Ishikawa (cell line): ENCODE data around the gene ZNF253.

ENCODE experiments used
- CEBPB ChIP-seq: IDR thresholded peaks from 2 replicates; pipeline ENCODE4 v1.6.1; 2012
- CREB1 ChIP-seq: IDR thresholded peaks from 2 replicates; pipeline ENCODE4 v1.6.1; 2012; ENCODE audit warnings: low read depth
- EGR1 ChIP-seq: IDR thresholded peaks from 2 replicates; pipeline ENCODE4 v1.6.1; 2012
- EP300 ChIP-seq: IDR thresholded peaks from 2 replicates; pipeline ENCODE4 v1.6.1; 2012; ENCODE audit warnings: borderline replicate concordance
- FOXM1 ChIP-seq: IDR thresholded peaks from 2 replicates; pipeline ENCODE4 v1.6.1; 2012; ENCODE audit warnings: low read depth, borderline replicate concordance
- NFIC ChIP-seq: IDR thresholded peaks from 2 replicates; pipeline ENCODE4 v1.6.1; 2012
- RAD21 ChIP-seq: IDR thresholded peaks from 2 replicates; pipeline ENCODE4 v1.6.1; 2012; ENCODE audit warnings: low read depth
- REST ChIP-seq: IDR thresholded peaks from 2 replicates; pipeline ENCODE4 v1.6.1; 2012; ENCODE audit warnings: low read depth, mild to moderate bottlenecking
- TAF1 ChIP-seq: IDR thresholded peaks from 2 replicates; pipeline ENCODE4 v1.6.1; 2012; ENCODE audit warnings: low read depth, mild to moderate bottlenecking
- TCF12 ChIP-seq: IDR thresholded peaks from 2 replicates; pipeline ENCODE4 v1.6.1; 2012; ENCODE audit warnings: low read depth
- TEAD4 ChIP-seq: IDR thresholded peaks from 2 replicates; pipeline ENCODE4 v1.6.1; 2012
- USF1 ChIP-seq: IDR thresholded peaks from 2 replicates; pipeline ENCODE4 v1.6.1; 2012
- YY1 ChIP-seq: IDR thresholded peaks from 2 replicates; pipeline ENCODE4 v1.6.1; 2012; ENCODE audit warnings: low read depth
- ZBTB7A ChIP-seq: IDR thresholded peaks from 2 replicates; pipeline ENCODE4 v1.6.1; 2012; ENCODE audit warnings: low read depth
- TF ChIP-seq, protein P1 (sequence below): IDR thresholded peaks from 2 replicates; pipeline ENCODE4 v1.6.1; 2012

ZNF253 gene

GRCh38 chr19:19877724-19878123 is 12.0 kb downstream of the ZNF253 start:
- no peak for TF ChIP-seq TEAD4
- no peak for TF ChIP-seq NFIC
- TF ChIP-seq FOXM1, result no peak
- TF ChIP-seq CREB1, result no peak
- TF ChIP-seq ZBTB7A, result no peak
- no peak for TF ChIP-seq REST
- TF ChIP-seq RAD21, result no peak

DNA sequence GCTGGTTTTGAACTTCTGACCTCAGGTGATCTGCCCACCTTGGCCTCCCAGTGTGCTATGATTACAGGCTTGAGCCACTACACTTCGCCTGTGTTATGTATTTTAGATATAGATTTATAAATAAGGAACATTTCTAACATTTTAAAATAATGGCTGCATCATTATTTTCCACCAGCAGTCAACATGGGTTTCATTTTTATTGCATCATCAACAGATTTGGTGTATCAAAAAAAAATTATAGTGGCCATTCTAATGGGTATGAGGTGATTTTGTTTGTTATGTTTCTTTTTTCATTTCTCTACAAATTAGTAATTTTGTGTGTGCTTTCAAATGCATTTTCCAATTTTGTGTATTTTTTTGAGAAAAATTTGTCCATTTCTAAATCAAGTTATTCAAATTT is 18.9 kb downstream of the ZNF253 start:
- no peak for TF ChIP-seq EP300
- no peak for TF ChIP-seq CEBPB
- no peak for TF ChIP-seq TAF1
- no peak for TF ChIP-seq USF1

GRCh38 chr19:19900139-19900728 is 34.6 kb downstream of the ZNF253 start:
- TF ChIP-seq FOXM1, result no peak
- TF ChIP-seq RAD21, result no peak
- no peak for TF ChIP-seq TEAD4
- no peak for TF ChIP-seq EGR1

- TF ChIP-seq TAF1 (no peak), RAD21 (no peak), FOXM1 (no peak), CREB1 (no peak), ZBTB7A (no peak), TEAD4 (no peak)
- TF ChIP-seq, protein P1, sequence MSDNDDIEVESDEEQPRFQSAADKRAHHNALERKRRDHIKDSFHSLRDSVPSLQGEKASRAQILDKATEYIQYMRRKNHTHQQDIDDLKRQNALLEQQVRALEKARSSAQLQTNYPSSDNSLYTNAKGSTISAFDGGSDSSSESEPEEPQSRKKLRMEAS, result no peak
Measured at GRCh38 chr19:19900729-19901444, 35.2 kb downstream of the ZNF253 start, which contains the start of gene ZNF93. Gene ZNF93, plus strand, starts transcription at chr19:19900946. Its CDS starts 143 bp downstream, at chr19:19901089.

DNA sequence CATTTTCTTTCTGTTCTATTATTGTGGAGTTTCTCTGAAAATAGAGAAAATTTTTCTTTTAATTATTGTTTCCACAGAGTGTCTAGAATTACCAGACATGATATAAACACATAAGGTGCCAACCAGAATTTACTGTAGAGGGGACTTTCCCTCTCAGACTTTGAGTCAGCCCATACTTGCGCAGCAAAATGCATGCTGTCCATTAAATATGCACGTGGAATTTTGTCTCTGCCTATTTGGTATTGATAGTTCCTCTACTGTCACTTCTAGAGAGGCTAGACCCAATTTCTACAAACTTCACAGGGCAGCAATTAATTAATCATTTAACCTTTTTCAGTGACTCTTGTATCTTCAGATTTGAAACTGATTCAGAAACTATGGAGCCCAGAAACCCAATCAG is 44.0 kb downstream of the ZNF253 start:
- no peak for TF ChIP-seq ZBTB7A
- no peak for TF ChIP-seq CEBPB
- TF ChIP-seq, protein P1, result no peak
- no peak for TF ChIP-seq YY1
- no peak for TF ChIP-seq TCF12
- TF ChIP-seq EP300, result no peak
- TF ChIP-seq NFIC, result no peak

DNA sequence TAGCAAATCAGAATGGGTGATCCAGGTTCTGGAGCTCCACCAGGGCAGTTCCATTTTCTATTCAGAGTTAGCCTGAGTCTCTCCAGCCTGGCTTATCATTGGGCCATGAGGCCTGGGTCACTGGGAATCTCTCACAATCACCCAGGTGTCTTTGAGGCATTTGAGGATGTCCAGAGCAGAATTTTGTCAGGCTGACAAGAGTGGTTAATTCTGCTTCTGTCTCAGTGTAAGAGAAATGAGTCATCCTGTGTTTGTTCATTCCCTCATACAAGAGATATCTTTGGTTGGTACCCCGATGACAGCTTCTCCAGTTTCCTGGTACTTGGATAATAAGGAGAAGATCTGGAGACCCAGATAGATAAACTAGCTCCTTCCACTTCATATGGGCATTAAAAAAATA is 45.5 kb downstream of the ZNF253 start:
- TF ChIP-seq CREB1 (no peak), FOXM1 (no peak), YY1 (no peak), USF1 (no peak), EP300 (no peak), ZBTB7A (no peak), TEAD4 (no peak), CEBPB (no peak), EGR1 (no peak), TAF1 (no peak), REST (no peak), NFIC (no peak), RAD21 (no peak), TCF12 (no peak)
- TF ChIP-seq, protein P1, result no peak
